GM19463 (cell line): ENCODE data around the gene EMILIN2.
A peak's percentile ranks its signal among the peaks of the same experiment; 100 is the strongest.
"Not testable (repeated sequence)": the region's sequence is repeated elsewhere in the genome, so short reads cannot be mapped to it uniquely, and the experiment has no call there.

Experiments
- ATAC-seq: cut with Tn5 transposase; IDR thresholded peaks from one replicate; pipeline ENCODE4 v1.9.1; 2021; ENCODE audit warnings: mild to moderate bottlenecking, moderate library complexity; ENCODE audit not compliant: unreplicated experiment

The EMILIN2 gene

GRCh38 chr18:2843146-2843545 lies 3.7 kb upstream of the EMILIN2 start:
- no peak for ATAC-seq

GRCh38 chr18:2845172-2845571 lies 1.6 kb upstream of the EMILIN2 start:
- no peak for ATAC-seq

- ATAC-seq = peak; percentile 42
These were observed 776 bp downstream of the EMILIN2 start for GRCh38 chr18:2847317-2848246.

- ATAC-seq = no peak
These were observed 1.7 kb downstream of the EMILIN2 start for GRCh38 chr18:2848247-2849246.

GRCh38 chr18:2850816-2851215 lies 4.0 kb downstream of the EMILIN2 start:
- ATAC-seq = no peak

GRCh38 chr18:2851771-2852170 lies 5.0 kb downstream of the EMILIN2 start:
- ATAC-seq = no peak

GRCh38 chr18:2852460-2852859 lies 5.7 kb downstream of the EMILIN2 start:
- ATAC-seq = not testable (repeated sequence)

- no peak for ATAC-seq
These were observed 6.5 kb downstream of the EMILIN2 start for GRCh38 chr18:2853173-2853925.

GRCh38 chr18:2853926-2854664 lies 7.3 kb downstream of the EMILIN2 start:
- ATAC-seq = no peak

- ATAC-seq = no peak
These were observed 8.1 kb downstream of the EMILIN2 start for GRCh38 chr18:2854875-2855274.

- no peak for ATAC-seq
These were observed 8.9 kb downstream of the EMILIN2 start for GRCh38 chr18:2855560-2856350.

GRCh38 chr18:2856547-2857170 lies 9.9 kb downstream of the EMILIN2 start:
- ATAC-seq = no peak

GRCh38 chr18:2857491-2858131 lies 10.8 kb downstream of the EMILIN2 start:
- no peak for ATAC-seq

GRCh38 chr18:2860397-2860796 lies 13.6 kb downstream of the EMILIN2 start:
- ATAC-seq = not testable (repeated sequence)

GRCh38 chr18:2863997-2864396 lies 17.2 kb downstream of the EMILIN2 start:
- not testable (repeated sequence) for ATAC-seq

GRCh38 chr18:2866465-2866864 lies 19.7 kb downstream of the EMILIN2 start:
- not testable (repeated sequence) for ATAC-seq

GRCh38 chr18:2869207-2869606 lies 22.4 kb downstream of the EMILIN2 start:
- ATAC-seq = no peak

GRCh38 chr18:2871111-2871720 lies 24.4 kb downstream of the EMILIN2 start:
- ATAC-seq = no peak
